Activated T-helper 17 cell treated with anti-CD3 and anti-CD28 coated beads, Interleukin-2, amount 50 U/mL, for 72 hours (primary cell): ENCODE measurements around the gene CASP1. TPM values are rescaled to one million over a fixed set of nuclear protein-coding genes. Genes with fewer than 3 reads are reported as not detected.
"Not testable (repeated sequence)": the region's sequence is repeated elsewhere in the genome, so short reads cannot be mapped to it uniquely, and the experiment has no call there.

ENCODE experiments used
- ATAC-seq: fragments of 150-1000 bp; cut with Tn5 transposase; replicated peaks from 2 replicates; pipeline ENCODE4 v1.10.0; 2021; ENCODE audit warnings: mild to moderate bottlenecking, moderate library complexity
- H3K27ac Mint-ChIP-seq: one replicate; pipeline ENCODE4 v1.8.0; 2022; ENCODE audit warnings: mixed read lengths
- H3K27me3 Mint-ChIP-seq: one replicate; pipeline ENCODE4 v1.8.0; 2022; ENCODE audit warnings: mixed read lengths
- H3K36me3 Mint-ChIP-seq: one replicate; pipeline ENCODE4 v1.8.0; 2022; ENCODE audit warnings: low read depth, mild to moderate bottlenecking, mixed read lengths
- H3K4me1 Mint-ChIP-seq: one replicate; pipeline ENCODE4 v1.8.0; 2022; ENCODE audit warnings: mixed read lengths
- H3K4me3 Mint-ChIP-seq: one replicate; pipeline ENCODE4 v1.8.0; 2022; ENCODE audit warnings: mild to moderate bottlenecking, mixed read lengths
- H3K9me3 Mint-ChIP-seq: one replicate; pipeline ENCODE4 v1.8.0; 2022; ENCODE audit warnings: mixed read lengths
- total RNA-seq, 2 donors: library from RNA; stranded (reverse); gene quantifications; one replicate each; pipeline ENCODE4 v1.2.3, GENCODE V29; 2022

CASP1 gene
- 10 to 100 TPM; 39.5 to 59.9 TPM for total RNA-seq

DNA sequence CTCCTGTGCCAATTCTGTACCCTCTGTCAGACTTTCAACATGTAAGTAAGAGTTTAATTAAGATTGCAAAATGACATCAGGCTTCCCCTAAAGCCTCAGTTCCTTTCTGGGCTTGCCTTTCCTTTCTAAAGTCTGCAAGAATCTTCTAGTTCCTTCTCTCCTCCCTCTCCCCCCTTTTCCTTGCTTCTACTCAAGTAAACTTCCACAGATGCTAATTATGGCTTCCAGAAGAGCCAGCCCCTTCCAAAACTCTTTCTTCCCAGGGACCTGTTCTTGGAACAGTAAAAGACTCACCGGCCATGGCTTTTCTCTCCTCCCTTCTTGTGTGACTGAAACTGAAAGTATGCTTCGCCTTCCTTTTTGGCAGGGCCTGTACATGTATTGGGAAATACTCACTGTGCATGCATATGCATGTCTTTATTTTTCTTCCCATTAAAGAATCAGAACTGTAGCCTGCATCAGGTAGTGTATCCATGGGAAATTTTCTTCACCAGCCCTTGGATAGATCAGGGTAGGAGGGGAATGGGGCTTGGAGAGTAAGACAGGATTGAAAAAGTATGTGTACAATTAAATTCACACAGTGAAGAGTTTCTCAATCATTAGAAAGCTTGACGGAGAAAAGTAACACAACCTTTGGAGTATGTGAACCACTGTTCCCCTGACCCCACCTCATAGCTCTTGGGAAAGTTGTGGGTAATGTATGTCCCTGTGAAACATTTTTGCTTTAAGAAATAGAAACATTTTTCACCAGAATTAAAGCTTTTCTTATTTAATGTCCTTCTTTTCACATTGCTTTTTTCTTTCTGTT is at the start of gene CASP1:
Gene CASP1 (minus strand): TSS at position 332 of the 808 bp plus-strand sequence. CDS start 31 bp downstream, at position 301.
- H3K9me3 Mint-ChIP-seq: peaks cover 13% of the 10 kb centered on the region
- peak within 1 kb of the TSS; percentile 87 for H3K4me3 Mint-ChIP-seq
- peak; percentile 84 for ATAC-seq
- peaks cover 29% of the 10 kb centered on the region for H3K36me3 Mint-ChIP-seq
- H3K4me1 Mint-ChIP-seq: peaks cover 30% of the 10 kb centered on the region
- H3K27ac Mint-ChIP-seq: peak within 1 kb of the TSS; percentile 88
- no peaks in the 10 kb centered on the region for H3K27me3 Mint-ChIP-seq

DNA sequence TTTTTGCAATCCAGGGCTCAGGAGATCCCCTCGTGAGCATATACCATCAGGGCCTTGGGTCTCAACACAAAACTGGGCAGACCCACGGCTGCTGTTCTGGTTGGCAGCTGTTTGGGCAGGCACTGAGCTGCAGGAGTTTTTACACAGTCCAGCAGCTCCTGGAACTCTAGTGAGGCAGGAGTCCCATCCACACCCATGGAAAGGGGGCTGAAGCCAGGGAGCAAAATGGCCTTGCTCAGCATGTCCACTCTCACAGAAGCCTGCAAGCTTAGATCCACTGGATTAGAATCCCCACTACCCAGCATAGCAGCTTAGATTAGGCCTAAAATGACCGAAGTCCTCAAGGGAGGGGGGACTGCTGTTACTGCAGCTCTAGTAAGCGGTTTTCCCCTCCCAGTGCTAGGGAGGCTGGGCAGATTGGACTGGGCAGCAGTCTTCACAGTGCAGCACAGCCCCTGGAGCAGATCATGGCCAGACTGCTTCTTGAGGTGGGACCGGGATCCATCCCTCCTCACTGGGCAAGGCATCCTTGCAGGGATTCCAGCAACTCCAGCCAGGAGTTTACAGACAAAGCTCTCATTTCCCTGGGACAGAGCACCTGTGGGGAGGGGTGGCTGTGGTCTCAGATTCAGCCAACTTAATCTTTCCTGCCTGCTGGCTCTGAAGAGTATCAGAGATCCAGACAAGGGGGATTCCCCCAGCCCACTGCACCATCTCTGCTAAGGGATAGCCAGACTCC is 46.6 kb upstream of the CASP1 start:
- ATAC-seq: no peak
- no peaks in the 10 kb centered on the region for H3K36me3 Mint-ChIP-seq
- H3K27ac Mint-ChIP-seq: no peak overlapping the region
- no peak overlapping the region for H3K4me3 Mint-ChIP-seq
- peaks cover 22% of the 10 kb centered on the region for H3K4me1 Mint-ChIP-seq
- H3K9me3 Mint-ChIP-seq: peaks cover 3% of the 10 kb centered on the region
- peaks cover 4% of the 10 kb centered on the region for H3K27me3 Mint-ChIP-seq

DNA sequence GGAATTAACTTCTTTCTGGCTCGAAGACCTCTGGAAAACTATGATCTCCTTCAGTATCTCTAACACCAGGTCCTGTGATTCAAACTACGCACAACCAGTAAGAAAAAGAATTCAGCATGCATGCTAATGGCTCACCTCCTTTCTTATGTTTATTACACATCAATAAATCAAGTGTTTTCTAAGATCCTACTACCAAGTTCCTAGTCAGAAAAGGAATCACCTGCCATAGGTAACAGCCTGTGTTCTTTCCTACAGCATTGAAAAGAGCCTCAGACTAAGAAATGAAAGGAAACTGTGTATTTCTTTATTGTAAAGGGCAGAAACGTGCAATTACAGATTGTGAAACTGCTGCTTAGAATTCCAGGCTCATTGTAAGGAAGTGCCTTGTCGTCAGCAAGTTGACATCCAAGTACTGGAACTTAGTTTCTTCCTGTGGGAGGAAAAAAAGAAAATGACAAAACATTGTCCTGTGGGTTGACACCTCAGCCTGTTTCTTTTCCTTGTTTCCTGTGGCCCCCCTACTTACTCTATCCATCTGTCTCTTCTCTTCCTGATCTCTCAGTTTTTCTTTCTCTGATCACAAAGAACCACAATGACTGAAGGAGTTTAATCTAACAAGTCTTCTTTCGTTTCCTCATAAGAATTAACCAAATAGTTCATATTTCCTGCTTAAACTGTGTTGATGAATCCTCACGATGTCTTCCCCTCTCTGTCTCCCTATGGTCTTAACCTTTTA is 45.4 kb upstream of the CASP1 start:
- not testable (repeated sequence) for H3K4me3 Mint-ChIP-seq, H3K36me3 Mint-ChIP-seq, H3K27me3 Mint-ChIP-seq, ATAC-seq, H3K9me3 Mint-ChIP-seq, H3K27ac Mint-ChIP-seq
- H3K4me1 Mint-ChIP-seq: peaks cover 23% of the 10 kb centered on the region

DNA sequence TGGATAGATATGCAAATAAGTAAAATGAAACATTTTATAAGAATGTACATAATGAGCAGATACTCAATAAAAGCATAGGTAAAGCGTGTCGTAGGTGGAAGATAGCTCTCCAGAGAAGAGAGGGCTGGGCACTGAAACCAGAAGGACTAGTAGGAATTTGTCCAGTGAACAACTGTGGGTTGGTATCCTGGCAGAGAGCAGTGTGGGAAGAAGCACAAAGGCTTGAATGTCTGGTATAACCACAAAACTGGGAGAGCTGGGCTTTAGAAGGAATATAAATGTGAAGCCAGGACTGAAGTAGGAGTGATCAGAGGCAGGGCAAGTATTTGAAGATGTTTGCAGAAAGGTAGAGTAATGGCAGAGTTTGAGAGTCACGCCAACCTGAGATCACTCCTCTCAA is 43.3 kb upstream of the CASP1 start:
- no peaks in the 10 kb centered on the region for H3K36me3 Mint-ChIP-seq
- peaks cover 23% of the 10 kb centered on the region for H3K4me1 Mint-ChIP-seq
- no peak for ATAC-seq
- H3K27ac Mint-ChIP-seq: no peak overlapping the region
- H3K27me3 Mint-ChIP-seq: peaks cover 4% of the 10 kb centered on the region
- H3K9me3 Mint-ChIP-seq: peaks cover 3% of the 10 kb centered on the region
- H3K4me3 Mint-ChIP-seq: peak overlapping the region; percentile 29

DNA sequence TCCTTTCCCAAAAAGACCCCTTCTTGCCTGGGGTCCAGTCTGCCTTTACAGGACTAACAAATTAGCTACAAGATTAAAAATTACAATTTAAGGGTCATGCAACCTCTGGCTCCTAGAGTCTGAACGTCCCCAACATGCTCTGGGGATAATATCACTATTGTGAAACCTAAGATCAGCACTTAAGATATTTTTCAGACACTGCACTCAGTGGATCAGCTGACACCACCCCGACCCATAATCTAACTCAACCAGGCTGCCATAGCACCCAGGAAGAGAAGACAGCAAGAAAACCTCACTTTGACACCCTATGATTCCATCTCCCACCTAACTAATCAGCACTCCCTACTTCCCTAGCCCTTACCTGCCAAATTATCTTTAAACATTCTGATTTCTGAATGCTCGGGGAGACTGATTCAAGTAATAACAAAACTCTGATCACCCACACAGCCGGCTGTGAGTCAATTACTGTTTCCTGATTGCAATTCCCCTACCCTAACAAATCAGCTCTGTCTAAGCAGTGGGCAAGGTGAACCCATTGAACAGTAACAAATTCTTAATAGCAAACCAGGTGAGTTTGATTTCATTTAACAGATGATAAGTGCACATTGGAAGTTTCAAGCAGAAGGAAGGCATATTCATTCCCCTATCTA is 42.3 kb upstream of the CASP1 start:
- peak; percentile 97 for ATAC-seq
- Mint-ChIP-seq H3K4me3 (peak overlapping the region; percentile 29), H3K27ac (peak overlapping the region; percentile 12), H3K4me1 (peaks cover 23% of the 10 kb centered on the region)
- not testable (repeated sequence) for H3K36me3 Mint-ChIP-seq, H3K27me3 Mint-ChIP-seq, H3K9me3 Mint-ChIP-seq

DNA sequence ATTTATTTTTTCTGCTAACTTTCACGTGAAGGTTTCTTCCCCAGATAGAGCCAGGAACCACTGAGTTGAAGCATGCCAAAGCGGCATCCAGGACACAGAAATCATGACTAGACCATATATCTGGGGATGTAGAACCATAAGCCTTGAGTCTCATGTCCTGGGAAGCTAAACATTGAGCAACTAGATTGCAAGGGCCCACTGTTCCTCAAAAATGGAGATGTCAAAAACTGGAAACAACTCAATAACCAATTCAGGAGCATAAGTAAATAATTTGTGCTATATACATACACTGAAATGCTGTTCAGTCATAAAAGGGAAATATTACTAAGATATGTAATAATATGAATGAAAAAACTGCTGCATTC is 39.2 kb upstream of the CASP1 start:
- ATAC-seq: no peak
- Mint-ChIP-seq H3K9me3 (no peaks in the 10 kb centered on the region), H3K36me3 (no peaks in the 10 kb centered on the region), H3K4me3 (no peak overlapping the region), H3K4me1 (peaks cover 27% of the 10 kb centered on the region), H3K27me3 (no peaks in the 10 kb centered on the region), H3K27ac (no peak overlapping the region)

DNA sequence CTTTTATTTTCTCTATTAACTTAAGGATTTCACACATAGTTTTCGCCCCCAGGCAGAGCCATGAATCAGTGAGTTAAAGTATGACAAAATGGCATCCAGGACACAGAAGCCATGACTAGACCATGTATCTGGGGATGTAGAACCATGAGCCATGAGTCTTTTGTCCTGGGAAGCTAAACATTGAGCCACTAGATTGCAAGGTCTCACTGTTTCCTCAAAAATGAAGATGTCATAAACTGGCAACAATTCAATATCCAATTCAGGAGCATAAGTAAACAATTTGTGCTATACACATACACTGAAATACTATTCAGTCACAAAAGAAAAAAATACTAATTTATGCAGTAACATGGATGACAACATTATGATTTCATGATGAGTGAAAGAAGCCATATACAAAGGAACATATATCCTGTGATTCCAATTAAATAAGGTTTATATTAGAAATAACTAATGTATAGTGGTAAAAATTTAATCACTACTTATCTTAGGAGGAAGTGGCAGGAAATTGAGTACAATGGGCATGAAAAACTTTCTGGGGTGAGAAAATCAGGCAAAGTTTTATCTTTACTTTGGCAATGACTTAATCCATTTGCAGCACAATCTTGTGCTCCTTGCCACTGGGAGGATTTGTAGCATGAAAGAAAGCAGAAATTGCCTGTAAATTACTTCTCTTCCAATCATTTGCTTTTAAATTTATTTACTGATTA is 38.7 kb upstream of the CASP1 start:
- Mint-ChIP-seq H3K27me3 (no peaks in the 10 kb centered on the region), H3K27ac (no peak overlapping the region), H3K4me1 (peaks cover 27% of the 10 kb centered on the region), H3K36me3 (no peaks in the 10 kb centered on the region), H3K4me3 (no peak overlapping the region), H3K9me3 (no peaks in the 10 kb centered on the region)
- no peak for ATAC-seq

DNA sequence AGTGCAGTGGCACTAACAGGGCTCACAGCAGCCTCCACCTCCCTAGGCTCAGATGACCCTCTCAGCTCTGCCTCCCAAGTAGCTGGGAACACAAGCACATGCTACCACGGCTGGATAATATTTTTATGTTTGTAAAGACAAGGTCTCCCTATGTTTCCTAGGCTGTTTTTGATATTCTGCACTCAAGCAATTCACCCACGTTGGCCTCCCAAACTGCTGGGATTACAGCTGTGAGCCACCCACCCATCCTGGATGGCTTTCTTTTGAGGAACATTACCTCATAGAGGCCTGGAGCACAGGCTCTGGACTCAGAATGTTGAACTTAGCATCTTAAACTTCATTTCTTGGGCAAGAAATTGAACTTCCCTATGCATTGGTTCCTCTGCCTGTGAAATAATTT is 37.1 kb upstream of the CASP1 start:
- not testable (repeated sequence) for H3K4me3 Mint-ChIP-seq, H3K27me3 Mint-ChIP-seq, H3K36me3 Mint-ChIP-seq, H3K27ac Mint-ChIP-seq, H3K9me3 Mint-ChIP-seq, ATAC-seq
- H3K4me1 Mint-ChIP-seq: peaks cover 22% of the 10 kb centered on the region

DNA sequence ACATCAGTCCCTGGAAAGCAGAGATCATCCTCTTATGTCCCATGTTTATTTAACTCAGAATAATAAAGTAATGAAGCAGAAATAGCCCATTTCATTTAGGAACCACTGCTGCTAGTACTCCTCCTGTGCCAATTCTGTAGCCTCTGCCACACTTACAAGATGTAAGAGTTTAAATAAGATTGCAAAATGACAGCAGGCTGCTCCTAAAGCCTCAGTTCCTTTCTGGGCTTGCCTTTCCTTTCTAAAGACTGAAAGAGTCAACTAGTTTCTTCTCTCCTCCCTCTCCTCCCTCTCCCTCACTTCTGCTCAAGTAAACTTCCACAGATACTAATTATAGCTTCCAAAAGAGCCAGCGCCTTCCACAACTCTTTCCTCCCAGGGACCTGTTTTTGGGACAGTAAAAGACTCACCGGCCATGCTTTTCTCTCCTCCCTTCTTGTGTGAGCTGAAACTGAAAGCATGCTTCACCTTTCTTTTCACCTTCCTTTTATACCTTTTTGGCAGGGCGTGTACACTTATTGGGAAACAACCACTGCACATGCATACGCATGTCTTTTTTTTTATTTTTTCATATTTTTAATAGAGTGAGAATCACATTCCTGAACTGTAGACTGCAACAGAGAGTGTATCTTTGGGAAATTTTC is 36.3 kb upstream of the CASP1 start:
- no peaks in the 10 kb centered on the region for H3K27me3 Mint-ChIP-seq
- ATAC-seq: peak; percentile 51
- H3K27ac Mint-ChIP-seq: peak overlapping the region; percentile 40

DNA sequence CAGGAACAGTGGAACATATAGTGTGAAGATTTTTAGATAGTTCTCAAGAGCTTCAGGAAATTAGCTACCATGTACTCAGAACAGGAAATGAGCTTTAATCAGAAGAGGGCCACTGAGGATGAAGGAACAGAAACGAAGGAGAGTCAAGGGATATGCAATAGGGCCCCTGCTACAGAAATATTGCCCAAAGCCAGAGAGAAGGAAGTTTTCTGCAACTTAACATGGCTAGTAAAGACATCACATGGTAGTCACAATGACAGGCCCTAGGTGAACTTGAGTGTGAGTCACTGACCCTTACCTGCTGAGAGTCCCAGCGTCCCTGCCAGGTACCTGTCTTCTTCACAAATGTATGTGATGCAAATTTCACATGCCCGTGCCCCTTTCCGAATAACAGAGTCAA is 35.4 kb upstream of the CASP1 start:
- Mint-ChIP-seq H3K9me3 (no peaks in the 10 kb centered on the region), H3K27me3 (no peaks in the 10 kb centered on the region), H3K36me3 (peaks cover 4% of the 10 kb centered on the region), H3K27ac (no peak overlapping the region), H3K4me1 (peaks cover 16% of the 10 kb centered on the region), H3K4me3 (peak overlapping the region; percentile 63)
- peak; percentile 48 for ATAC-seq

More for the DNA sequence above, 36.3 kb upstream of the CASP1 start:
- Mint-ChIP-seq H3K4me3 (peak overlapping the region; percentile 63), H3K9me3 (no peaks in the 10 kb centered on the region), H3K36me3 (no peaks in the 10 kb centered on the region), H3K4me1 (peaks cover 16% of the 10 kb centered on the region)

DNA sequence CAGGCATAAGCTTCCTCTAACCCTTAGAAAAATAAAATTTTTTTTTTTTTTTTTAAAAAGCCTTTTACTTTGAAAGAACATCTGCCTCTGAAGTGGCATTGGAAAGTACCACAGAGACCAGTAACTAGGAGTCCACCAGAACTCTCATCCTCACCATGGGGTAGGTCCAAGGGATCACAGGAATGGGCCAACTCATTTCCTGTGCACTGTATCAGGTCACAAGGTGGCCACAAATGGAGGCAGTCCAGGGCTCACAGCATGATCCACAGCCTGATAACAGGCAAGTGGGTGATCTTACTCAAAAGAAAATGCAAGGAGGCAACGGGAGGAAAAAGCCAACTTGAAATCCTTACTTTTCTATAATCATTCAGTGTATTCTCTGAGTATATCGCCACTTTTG is 34.8 kb upstream of the CASP1 start:
- Mint-ChIP-seq H3K4me1 (peaks cover 16% of the 10 kb centered on the region), H3K4me3 (peak overlapping the region; percentile 63)
- not testable (repeated sequence) for H3K27me3 Mint-ChIP-seq, H3K36me3 Mint-ChIP-seq, H3K9me3 Mint-ChIP-seq, H3K27ac Mint-ChIP-seq
- peak; percentile 74 for ATAC-seq

DNA sequence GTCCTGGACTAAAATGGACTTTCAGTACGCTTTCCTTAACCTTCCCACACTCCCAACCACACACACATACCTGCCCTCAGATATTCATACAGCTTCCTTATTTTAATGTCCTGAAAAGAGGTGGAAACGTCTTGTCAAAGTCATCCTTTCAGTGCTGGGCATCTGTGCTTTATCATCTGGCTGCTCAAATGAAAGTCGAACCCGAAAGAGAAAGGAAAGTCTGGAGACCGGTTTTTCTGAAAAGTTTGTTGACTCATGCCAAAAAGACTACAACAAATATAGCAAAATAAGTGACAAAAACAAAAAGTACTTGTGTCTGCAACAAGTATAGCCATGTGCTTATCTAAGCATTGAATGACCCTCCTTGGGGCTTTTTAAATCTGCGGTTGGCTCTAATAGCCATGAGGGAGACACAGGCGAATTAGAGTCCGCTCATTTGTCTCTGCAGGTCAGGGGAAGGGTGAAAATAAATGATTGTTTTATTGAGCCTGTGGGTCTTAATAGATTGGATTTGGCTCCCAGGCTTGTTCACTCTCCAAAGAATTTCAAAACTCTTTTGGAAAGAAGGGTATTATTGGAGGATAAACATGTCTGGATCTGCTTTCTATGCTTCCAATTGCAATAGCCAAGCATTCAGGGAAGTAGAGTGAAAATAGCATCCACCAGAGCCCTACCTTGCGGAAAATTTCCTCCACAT is 28.4 kb upstream of the CASP1 start:
- H3K4me3 Mint-ChIP-seq, H3K27ac Mint-ChIP-seq, H3K27me3 Mint-ChIP-seq, ATAC-seq, H3K4me1 Mint-ChIP-seq, H3K9me3 Mint-ChIP-seq: not testable (repeated sequence)
- H3K36me3 Mint-ChIP-seq: peaks cover 29% of the 10 kb centered on the region

DNA sequence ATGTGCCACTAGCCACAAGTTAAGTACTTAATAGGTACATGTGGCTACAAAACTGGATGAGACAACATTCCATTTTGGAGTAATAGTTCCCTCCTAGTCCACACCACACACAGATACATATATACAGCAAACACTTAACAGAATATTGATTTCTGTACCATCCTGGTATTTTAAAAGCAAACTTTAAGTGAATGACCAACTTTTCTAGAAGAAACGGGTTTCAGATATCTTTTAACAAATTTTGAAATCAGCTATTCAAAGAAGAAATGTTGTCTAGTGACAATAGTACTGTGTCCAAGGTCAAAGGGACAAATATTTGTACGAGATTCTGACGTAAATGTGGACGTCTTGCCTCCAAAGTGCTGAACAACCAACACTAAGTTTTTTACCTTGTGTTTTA is 22.5 kb upstream of the CASP1 start:
- Mint-ChIP-seq H3K27ac (no peak overlapping the region), H3K4me1 (no peaks in the 10 kb centered on the region), H3K4me3 (no peak overlapping the region), H3K27me3 (no peaks in the 10 kb centered on the region), H3K9me3 (no peaks in the 10 kb centered on the region), H3K36me3 (peaks cover 8% of the 10 kb centered on the region)
- no peak for ATAC-seq
